Fibroblast of the conjunctiva (primary cell): ENCODE data around the gene SYNGR2.

Experiments
- DNase-seq: peaks from one replicate; pipeline ENCODE4 v3.0.0-alpha.2; 2010; ENCODE audit warnings: low read depth

Gene SYNGR2

GRCh38 chr17:78168242-78168902 is at the start of gene SYNGR2:
Gene SYNGR2 (plus strand): TSS chr17:78168581. CDS start chr17:78168617, 36 bp downstream.
- DNase-seq: no peak

- no peak for DNase-seq
These were observed 49.6 kb upstream of the SYNGR2 start for GRCh38 chr17:78118801-78119241.

- DNase-seq: no peak
These were observed 47.8 kb upstream of the SYNGR2 start for GRCh38 chr17:78120537-78120936.

- DNase-seq: no peak
These were observed 47.2 kb upstream of the SYNGR2 start for GRCh38 chr17:78120971-78121800.

GRCh38 chr17:78121801-78122215 is 46.6 kb upstream of the SYNGR2 start:
- DNase-seq: no peak

- DNase-seq: no peak
These were observed 46.0 kb upstream of the SYNGR2 start for GRCh38 chr17:78122216-78122930.

GRCh38 chr17:78122931-78123249 is 45.5 kb upstream of the SYNGR2 start:
- no peak for DNase-seq

- no peak for DNase-seq
These were observed 45.0 kb upstream of the SYNGR2 start for GRCh38 chr17:78123258-78123929.

- no peak for DNase-seq
These were observed 44.1 kb upstream of the SYNGR2 start for GRCh38 chr17:78124081-78124835.

- DNase-seq: no peak
These were observed 43.6 kb upstream of the SYNGR2 start for GRCh38 chr17:78124836-78125137.

GRCh38 chr17:78125138-78125913 is 43.1 kb upstream of the SYNGR2 start:
- no peak for DNase-seq

GRCh38 chr17:78125976-78126894 is 42.1 kb upstream of the SYNGR2 start:
- DNase-seq: no peak

GRCh38 chr17:78126895-78127238 is 41.5 kb upstream of the SYNGR2 start:
- no peak for DNase-seq

GRCh38 chr17:78127239-78127887 is 41.0 kb upstream of the SYNGR2 start:
- DNase-seq: no peak

- no peak for DNase-seq
These were observed 40.4 kb upstream of the SYNGR2 start for GRCh38 chr17:78127888-78128550.

- DNase-seq: no peak
These were observed 39.6 kb upstream of the SYNGR2 start, which contains the start of gene TMC6 for GRCh38 chr17:78128551-78129350. Gene TMC6 (minus strand): TSS chr17:78128755. CDS start chr17:78126832, 1,923 bp downstream.

GRCh38 chr17:78129351-78130089 is 38.9 kb upstream of the SYNGR2 start:
- no peak for DNase-seq
